ENCODE measurements around the gene KNDC1. TPM values are rescaled to one million over a fixed set of nuclear protein-coding genes. Genes with fewer than 3 reads are reported as not detected.

KNDC1 gene
- total RNA-seq, 4 donors from 2014 or later: 0.19 to 0.59 (median 0.39) TPM

- TF ChIP-seq POLR2A (IDR thresholded peaks at IDR 0.05) (no peak), CTCF (IDR thresholded peaks at IDR 0.05) (no peak)
- DNase-seq (ENCODE audit: low spot score in 2 of 2): no peak
- WGBS, 2 donors: 1 to 21% methylated on average over 8 to 12 of the region's 12 CpGs
- intact Hi-C loops (cut with DNase I; ENCODE audit: low total_unique reads): no loop called here
- H3K4me3 ChIP-seq (ENCODE audit: low read depth, poor library complexity, severe bottlenecking): no peak overlapping the region
Observed at GRCh38 chr10:133275684-133276092, 115.7 kb downstream of the KNDC1 start.

MicroRNAs encoded within 50 kb of the gene (microRNA counts, 767-probe panel; counts per million panel counts)
- microRNA hsa-miR-202-3p: 0 to 358 counts per million in 2 donors

Small RNAs within 50 kb of the gene (microRNA-seq; reads per million reads assigned to microRNA genes)
- gene MIR202 (ENCODE audit: borderline number of aligned reads in 1 of 2, borderline replicate concordance in 2 of 2): 4.1 to 7.9 reads per million in 2 donors

Other genes with a start within 250 kb of the KNDC1 start
- under 1 TPM in 2 of 4 donors, not detected in 2; 0.32 to 0.54 TPM for gene CFAP46, start 217.6 kb upstream of the KNDC1 start, total RNA-seq
- not detected for gene ADGRA1, start 72.3 kb upstream of the KNDC1 start, total RNA-seq
- gene UTF1, start 70.0 kb downstream of the KNDC1 start, total RNA-seq: not detected
- gene VENTX, start 77.6 kb downstream of the KNDC1 start, total RNA-seq: under 1 TPM in 2 of 4 donors, not detected in 2; 0.42 to 0.65 TPM
- gene ADAM8, start 116.6 kb downstream of the KNDC1 start, total RNA-seq: 1 to 10 TPM; 3.3 to 5.9 (median 4.6) TPM
- gene TUBGCP2, start 148.7 kb downstream of the KNDC1 start, total RNA-seq: 10 to 100 TPM; 41.1 to 75.7 (median 43.5) TPM
- gene ZNF511, start 148.7 kb downstream of the KNDC1 start, total RNA-seq: 10 to 100 TPM; 15.8 to 30.3 (median 22.0) TPM
- gene CALY, start 176.7 kb downstream of the KNDC1 start, total RNA-seq: not detected
- gene PRAP1, start 187.2 kb downstream of the KNDC1 start, total RNA-seq: not detected
- gene FUOM, start 197.8 kb downstream of the KNDC1 start, total RNA-seq: 10 to 100 TPM; 11.1 to 15.8 (median 15.0) TPM
- 10 to 100 TPM; 40.0 to 85.7 (median 61.8) TPM for gene ECHS1, start 213.1 kb downstream of the KNDC1 start, total RNA-seq
- gene PAOX, start 219.0 kb downstream of the KNDC1 start, total RNA-seq: 10 to 100 TPM in 3 of 4 donors, 1 to 10 TPM in 1; 8.1 to 21.8 (median 14.4) TPM
- gene MTG1, start 233.9 kb downstream of the KNDC1 start, total RNA-seq: 10 to 100 TPM; 16.4 to 36.0 (median 25.6) TPM